HEK293T (cell line): ENCODE results near the gene GRAMD2B.

Experiments
- CTCF ChIA-PET: fragments of 350-600 bp; formaldehyde crosslinking; extraction: SDS; loops from one replicate; lab custom pipeline; 2021; ENCODE audit warnings: antibody characterized with exemption, inconsistent platforms; lab: Yijun Ruan, JAX
- POLR2A ChIA-PET: fragments of 350-600 bp; formaldehyde crosslinking; extraction: SDS; loops from one replicate; lab custom pipeline; 2020; ENCODE audit warnings: antibody characterized with exemption, inconsistent platforms; lab: Yijun Ruan, JAX
- DNase-seq: peaks from one replicate; pipeline ENCODE4 v3.0.0; 2012; ENCODE audit warnings: mixed read lengths; ENCODE audit errors: extremely low spot score
- ARNT ChIP-seq: fragments of 450-650 bp; IDR thresholded peaks from 2 replicates; pipeline ENCODE4 v1.6.1; 2017; ENCODE audit warnings: mild to moderate bottlenecking
- BHLHE40 ChIP-seq: fragments of 450-650 bp; IDR thresholded peaks from 2 replicates; pipeline ENCODE4 v1.6.1; 2016; ENCODE audit warnings: mild to moderate bottlenecking, moderate library complexity, borderline replicate concordance
- CTBP1 ChIP-seq: fragments of 450-650 bp; IDR thresholded peaks from 2 replicates; pipeline ENCODE4 v1.6.1; 2016; ENCODE audit warnings: borderline replicate concordance
- ELF4 ChIP-seq: fragments of 450-650 bp; IDR thresholded peaks from 2 replicates; pipeline ENCODE4 v1.6.1; 2017; ENCODE audit warnings: antibody characterized with exemption
- FOXA1 ChIP-seq: fragments of 450-650 bp; IDR thresholded peaks from 2 replicates; pipeline ENCODE4 v1.6.1; 2016; ENCODE audit warnings: mild to moderate bottlenecking
- FOXK2 ChIP-seq: fragments of 450-650 bp; IDR thresholded peaks from 2 replicates; pipeline ENCODE4 v1.6.1; 2016; ENCODE audit warnings: mild to moderate bottlenecking
- FOXM1 ChIP-seq: fragments of 450-650 bp; IDR thresholded peaks from 2 replicates; pipeline ENCODE4 v1.6.1; 2017; ENCODE audit warnings: mild to moderate bottlenecking, borderline replicate concordance
- HDGF ChIP-seq: fragments of 450-650 bp; IDR thresholded peaks from 2 replicates; pipeline ENCODE4 v1.6.1; 2017; ENCODE audit warnings: antibody characterized with exemption, borderline replicate concordance
- L3MBTL2 ChIP-seq: fragments of 450-650 bp; conservative IDR thresholded peaks from 2 replicates; pipeline ENCODE4 v1.6.1; 2016; ENCODE audit warnings: mild to moderate bottlenecking
- LEF1 ChIP-seq: fragments of 450-650 bp; IDR thresholded peaks from 2 replicates; pipeline ENCODE4 v1.6.1; 2017; ENCODE audit warnings: mild to moderate bottlenecking, borderline replicate concordance
- NFRKB ChIP-seq: fragments of 450-650 bp; IDR thresholded peaks from 2 replicates; pipeline ENCODE4 v1.6.1; 2016; ENCODE audit warnings: mild to moderate bottlenecking, moderate library complexity
- SP1 ChIP-seq: fragments of 450-650 bp; IDR thresholded peaks from 2 replicates; pipeline ENCODE4 v1.6.1; 2017
- SUZ12 ChIP-seq: fragments of 450-650 bp; IDR thresholded peaks from 2 replicates; pipeline ENCODE4 v1.6.1; 2016; ENCODE audit warnings: mild to moderate bottlenecking
- TARDBP ChIP-seq: fragments of 450-650 bp; IDR thresholded peaks from 2 replicates; pipeline ENCODE4 v1.6.1; 2016
- ZNF384 ChIP-seq: fragments of 450-650 bp; IDR thresholded peaks from 2 replicates; pipeline ENCODE4 v1.6.1; 2016
- TF ChIP-seq, protein P1 (sequence below): fragments of 450-650 bp; IDR thresholded peaks from 2 replicates; pipeline ENCODE4 v1.6.1; 2016

Gene GRAMD2B

DNA sequence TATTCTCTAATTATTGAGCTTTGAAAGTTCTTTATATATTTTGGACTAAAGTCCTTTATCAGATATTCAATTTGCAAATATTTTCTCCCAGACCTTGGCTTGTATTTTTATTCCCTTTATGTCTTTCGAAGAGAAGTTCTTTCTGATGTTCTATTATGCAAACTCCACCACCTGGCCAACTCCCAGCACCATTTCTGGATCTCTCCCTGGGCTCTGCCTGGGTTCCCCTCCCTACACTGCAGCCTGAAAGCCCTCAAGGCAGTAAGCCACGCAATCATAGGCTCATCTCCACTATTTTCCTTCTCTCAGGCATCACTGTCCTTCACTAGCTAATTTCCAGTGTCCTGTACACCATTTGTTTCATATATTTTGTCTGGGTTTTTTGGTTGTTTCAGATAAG, 76.1 kb downstream of the GRAMD2B start:
- POLR2A ChIA-PET, result interaction anchor here (1.2 kb wide), 1 partner anchor 96 kb away, joined by 3 read pairs; the partner anchor contains the start of gene ALDH7A1

DNA sequence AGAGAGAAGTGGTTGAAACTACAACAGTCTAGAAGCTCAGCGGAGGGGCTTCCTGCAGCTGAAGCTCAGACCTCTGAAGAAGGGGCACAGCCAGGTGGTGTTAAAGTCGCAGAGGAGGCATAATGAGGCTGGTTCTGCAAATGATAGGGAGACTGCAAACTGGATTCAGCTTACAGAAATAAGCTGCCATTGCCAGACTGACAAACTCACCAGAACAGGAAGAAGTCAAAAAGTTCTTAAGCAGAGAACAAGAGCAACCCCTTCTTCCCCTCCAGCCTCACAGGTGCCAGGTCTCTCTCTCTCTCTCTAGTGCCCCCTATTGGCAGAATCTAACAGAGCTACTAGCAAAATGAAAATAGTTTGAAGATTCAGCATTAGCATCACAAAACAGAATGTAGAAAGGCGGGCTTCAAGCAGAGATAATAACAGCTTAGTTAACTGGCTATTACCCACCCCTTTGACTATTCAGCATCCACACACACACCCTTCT, 76.7 kb downstream of the GRAMD2B start:
- CTCF ChIA-PET, result interaction anchor here (0.6 to 2.5 kb wide), 27 partner anchors 10 to 788 kb away, joined by 3 to 33 read pairs (median 5); no protein-coding TSS in a partner anchor
- peak; percentile 39 for DNase-seq
- POLR2A ChIA-PET, result interaction anchor here (1.2 kb wide), 1 partner anchor 95 kb away, joined by 3 read pairs; the partner anchor contains the start of gene ALDH7A1
- TF ChIP-seq LEF1 (no peak), SP1 (no peak), FOXK2 (no peak), BHLHE40 (no peak), NFRKB (no peak), SUZ12 (no peak), TARDBP (no peak), L3MBTL2 (no peak), HDGF (no peak), FOXM1 (no peak), ELF4 (no peak), ZNF384 (no peak), FOXA1 (no peak), CTBP1 (no peak), ARNT (no peak)
- TF ChIP-seq, protein P1, sequence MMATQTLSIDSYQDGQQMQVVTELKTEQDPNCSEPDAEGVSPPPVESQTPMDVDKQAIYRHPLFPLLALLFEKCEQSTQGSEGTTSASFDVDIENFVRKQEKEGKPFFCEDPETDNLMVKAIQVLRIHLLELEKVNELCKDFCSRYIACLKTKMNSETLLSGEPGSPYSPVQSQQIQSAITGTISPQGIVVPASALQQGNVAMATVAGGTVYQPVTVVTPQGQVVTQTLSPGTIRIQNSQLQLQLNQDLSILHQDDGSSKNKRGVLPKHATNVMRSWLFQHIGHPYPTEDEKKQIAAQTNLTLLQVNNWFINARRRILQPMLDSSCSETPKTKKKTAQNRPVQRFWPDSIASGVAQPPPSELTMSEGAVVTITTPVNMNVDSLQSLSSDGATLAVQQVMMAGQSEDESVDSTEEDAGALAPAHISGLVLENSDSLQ, result no peak

More for the DNA sequence above, 76.1 kb downstream of the GRAMD2B start:
- DNase-seq, result no peak
- no peak for TF ChIP-seq FOXA1
- no peak for TF ChIP-seq CTBP1
- TF ChIP-seq HDGF, result no peak
- no peak for TF ChIP-seq ELF4
- no peak for TF ChIP-seq BHLHE40
- TF ChIP-seq L3MBTL2, result no peak
- TF ChIP-seq ZNF384, result no peak
- no peak for TF ChIP-seq LEF1
- TF ChIP-seq SP1, result no peak
- TF ChIP-seq, protein P1, result no peak
- TF ChIP-seq SUZ12, result no peak
- no peak for TF ChIP-seq TARDBP
- CTCF ChIA-PET, result interaction anchor here (0.7 to 2.5 kb wide), 15 partner anchors 10 to 161 kb away, joined by 3 to 33 read pairs (median 5); no protein-coding TSS in a partner anchor

DNA sequence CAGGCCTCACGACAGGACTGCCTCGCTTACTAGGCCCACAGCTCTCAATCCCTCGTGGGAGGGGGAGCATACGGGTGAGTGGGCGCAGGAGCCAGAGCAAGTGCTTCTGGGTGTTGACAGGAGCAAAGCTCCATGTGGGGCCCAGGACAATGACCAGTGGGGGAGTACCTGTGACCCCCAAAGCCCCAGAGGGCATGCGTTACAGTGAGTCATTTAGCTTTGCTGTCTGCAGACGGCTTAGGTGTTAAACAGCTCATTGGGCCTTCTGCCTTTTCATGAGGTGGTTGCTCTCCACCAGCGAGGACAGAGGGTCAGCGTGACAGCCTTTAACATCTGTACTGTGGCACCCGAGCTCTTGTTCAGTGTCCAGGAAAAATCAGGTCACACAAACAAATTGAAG, 78.2 kb downstream of the GRAMD2B start:
- ChIA-PET CTCF (interaction anchor here (0.6 to 2.5 kb wide), 6 partner anchors 8 to 131 kb away, joined by 3 to 33 read pairs (median 8); no protein-coding TSS in a partner anchor), POLR2A (no interaction called here)
- no peak for TF ChIP-seq FOXK2
- TF ChIP-seq, protein P1, result no peak
- TF ChIP-seq CTBP1, result no peak
- no peak for TF ChIP-seq SUZ12
- TF ChIP-seq ARNT, result no peak
- TF ChIP-seq ELF4, result no peak
- no peak for TF ChIP-seq TARDBP
- TF ChIP-seq HDGF, result no peak
- TF ChIP-seq FOXM1, result no peak
- TF ChIP-seq L3MBTL2, result no peak
- no peak for TF ChIP-seq SP1
- no peak for DNase-seq

DNA sequence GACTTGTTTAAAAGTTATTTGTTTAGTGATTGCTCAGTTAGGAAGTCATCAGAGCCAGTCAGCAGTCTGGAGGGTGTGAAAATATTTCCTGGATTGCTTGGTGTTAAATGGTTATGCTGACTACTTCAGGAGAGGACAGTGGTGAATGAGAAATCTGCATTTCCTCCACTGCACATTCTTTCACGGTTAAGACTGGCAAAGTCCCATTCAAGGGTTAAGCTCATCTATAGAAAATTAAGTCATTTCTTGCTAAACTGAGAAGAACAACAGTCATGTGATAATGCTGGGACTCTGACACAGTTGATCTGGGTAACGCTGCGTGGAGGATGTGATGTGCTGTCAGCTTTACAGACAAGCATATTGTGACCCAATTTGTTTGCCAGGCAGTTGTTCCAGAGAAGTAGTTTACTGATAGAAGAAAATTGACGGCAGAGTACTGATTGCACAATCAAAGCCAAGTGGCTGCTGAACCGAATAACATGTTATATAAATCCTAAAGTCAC, 80.4 kb downstream of the GRAMD2B start:
- DNase-seq, result no peak
- CTCF ChIA-PET, result no interaction called here
- POLR2A ChIA-PET, result no interaction called here
- TF ChIP-seq ARNT (no peak), FOXA1 (no peak), ZNF384 (no peak), SUZ12 (no peak), FOXM1 (no peak), TARDBP (no peak), BHLHE40 (no peak), SP1 (no peak), HDGF (no peak), LEF1 (no peak), FOXK2 (no peak), NFRKB (no peak), ELF4 (no peak), L3MBTL2 (no peak), CTBP1 (no peak)
- TF ChIP-seq, protein P1, result no peak

GRCh38 chr5:126506079-126506478, 82.9 kb downstream of the GRAMD2B start:
- POLR2A ChIA-PET, result no interaction called here
- CTCF ChIA-PET, result no interaction called here
- no peak for TF ChIP-seq ELF4
- TF ChIP-seq, protein P1, result no peak
- no peak for TF ChIP-seq TARDBP
- no peak for TF ChIP-seq SP1
- TF ChIP-seq CTBP1, result no peak
- no peak for TF ChIP-seq BHLHE40
- TF ChIP-seq LEF1, result no peak
- no peak for TF ChIP-seq ZNF384
- no peak for TF ChIP-seq L3MBTL2
- no peak for TF ChIP-seq HDGF
- TF ChIP-seq FOXM1, result no peak
- no peak for TF ChIP-seq ARNT
- DNase-seq, result no peak
